ENCODE measurements around the gene MRPL14. TPM values are rescaled to one million over a fixed set of nuclear protein-coding genes. Genes with fewer than 3 reads are reported as not detected.

The MRPL14 gene
- total RNA-seq, 1 experiment from 2014 or later = 69.6 TPM

- CTCF ChIA-PET = no interaction called here
- TF ChIP-seq POLR2A (IDR thresholded peaks at IDR 0.05; ENCODE audit: borderline replicate concordance, extremely low read depth, insufficient read depth, insufficient read length) = no peak
- no peak for TF ChIP-seq EZH2 (IDR thresholded peaks at IDR 0.05)
- TF ChIP-seq JUND (IDR thresholded peaks at IDR 0.05) = no peak
- no peak for TF ChIP-seq ZNF274 (IDR thresholded peaks at IDR 0.05; ENCODE audit: low read depth, low read length)
- no peak for TF ChIP-seq POLR2AphosphoS5 (IDR thresholded peaks at IDR 0.05; ENCODE audit: low read depth, low read length)
- no peak for TF ChIP-seq FOSL1 (IDR thresholded peaks at IDR 0.05; ENCODE audit: low read depth)
- no peak for TF ChIP-seq CBX3 (IDR thresholded peaks at IDR 0.05; ENCODE audit: low read depth)
- TF ChIP-seq, protein P1, sequence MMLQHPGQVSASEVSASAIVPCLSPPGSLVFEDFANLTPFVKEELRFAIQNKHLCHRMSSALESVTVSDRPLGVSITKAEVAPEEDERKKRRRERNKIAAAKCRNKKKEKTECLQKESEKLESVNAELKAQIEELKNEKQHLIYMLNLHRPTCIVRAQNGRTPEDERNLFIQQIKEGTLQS (IDR thresholded peaks at IDR 0.05) = no peak
- TF ChIP-seq CEBPB (IDR thresholded peaks at IDR 0.05; ENCODE audit: low read depth) = no peak
- TF ChIP-seq, protein P2, sequence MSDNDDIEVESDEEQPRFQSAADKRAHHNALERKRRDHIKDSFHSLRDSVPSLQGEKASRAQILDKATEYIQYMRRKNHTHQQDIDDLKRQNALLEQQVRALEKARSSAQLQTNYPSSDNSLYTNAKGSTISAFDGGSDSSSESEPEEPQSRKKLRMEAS (IDR thresholded peaks at IDR 0.05) = no peak
- no peak for TF ChIP-seq SIN3A (IDR thresholded peaks at IDR 0.05; ENCODE audit: low read depth)
- intact Hi-C loops (cut with micrococcal nuclease) = no loop called here
These were observed 25.4 kb downstream of the MRPL14 start for GRCh38 chr6:44101832-44102231.

GRCh38 chr6:44100088-44100550 is 27.1 kb downstream of the MRPL14 start:
- H3K27ac ChIP-seq (ENCODE audit: low read depth, low read length) = no peak overlapping the region
- CTCF ChIA-PET = no interaction called here

More at GRCh38 chr6:44101832-44102231, 25.4 kb downstream of the MRPL14 start:
- ChIA-PET RAD21 (ENCODE audit: low non-redundant PET in 1 of 2, low total read pairs in 2 of 2, uncharacterized antibody in 2 of 2, unreplicated experiment in 2 of 2) (no interaction called here), POLR2A (no interaction called here)
- Histone ChIP-seq H3K4me2 (ENCODE audit: low read length) (no peak overlapping the region), H3K9me3 (ENCODE audit: control insufficient read depth in 1 of 2, insufficient read depth in 1 of 2, low read depth in 1 of 2, low read length in 2 of 2) (no peaks in the 10 kb centered on the region), H3K4me1 (ENCODE audit: control insufficient read depth in 1 of 2, insufficient read depth in 2 of 2, low read length in 2 of 2) (no peaks in the 10 kb centered on the region; a peak in 1 of 4 replicates), H3K27me3 (ENCODE audit: insufficient read depth, low read length) (no peaks in the 10 kb centered on the region), H3K9ac (ENCODE audit: low read length) (no peak overlapping the region), H3K9me2 (ENCODE audit: insufficient read depth) (no peaks in the 10 kb centered on the region), H3K79me2 (ENCODE audit: insufficient read depth, low read length) (peaks cover 21% of the 10 kb centered on the region; the same call in 1 of the 2 replicates), H3K36me3 (ENCODE audit: control insufficient read depth in 1 of 2, insufficient read depth in 2 of 2, low read length in 2 of 2) (peaks cover 8 to 17% of the 10 kb centered on the region in 2 experiments; a peak in 3 of 4 replicates), H4K20me1 (ENCODE audit: insufficient read depth) (0 out of 2 replicates have a peak, but pooled peaks cover 3% of the 10 kb centered on the region), H3K27ac (ENCODE audit: low read depth, low read length) (no peak overlapping the region), H2AFZ (ENCODE audit: low read depth, low read length, poor library complexity, severe bottlenecking) (no peak overlapping the region), H3K4me3 (replicated peaks in 1 of 2; ENCODE audit: low read depth in 1 of 2, low read length in 2 of 2) (no peak overlapping the region)
- BruUV-seq (replicated peaks) = no TSS peak
- DNase-seq (ENCODE audit: low read depth, low spot score) (no peak), ATAC-seq (no peak)

More at GRCh38 chr6:44100088-44100550, 27.1 kb downstream of the MRPL14 start:
- Histone ChIP-seq H2AFZ (ENCODE audit: low read depth, low read length, poor library complexity, severe bottlenecking) (no peak overlapping the region), H3K36me3 (ENCODE audit: control insufficient read depth in 1 of 2, insufficient read depth in 2 of 2, low read length in 2 of 2) (peaks cover 7 to 10% of the 10 kb centered on the region in 2 experiments; a peak in 3 of 4 replicates), H3K4me1 (ENCODE audit: control insufficient read depth in 1 of 2, insufficient read depth in 2 of 2, low read length in 2 of 2) (no peaks in the 10 kb centered on the region; a peak in 1 of 4 replicates), H3K27me3 (ENCODE audit: insufficient read depth, low read length) (no peaks in the 10 kb centered on the region), H3K4me2 (ENCODE audit: low read length) (no peak overlapping the region), H3K4me3 (replicated peaks in 1 of 2; ENCODE audit: low read depth in 1 of 2, low read length in 2 of 2) (no peak overlapping the region), H4K20me1 (ENCODE audit: insufficient read depth) (0 out of 2 replicates have a peak, but pooled peaks cover 3% of the 10 kb centered on the region), H3K9me3 (ENCODE audit: control insufficient read depth in 1 of 2, insufficient read depth in 1 of 2, low read depth in 1 of 2, low read length in 2 of 2) (no peaks in the 10 kb centered on the region), H3K79me2 (ENCODE audit: insufficient read depth, low read length) (peaks cover 8% of the 10 kb centered on the region; the same call in 1 of the 2 replicates), H3K9me2 (ENCODE audit: insufficient read depth) (no peaks in the 10 kb centered on the region), H3K9ac (ENCODE audit: low read length) (no peak overlapping the region)
- no peak for DNase-seq (ENCODE audit: low read depth, low spot score)
- intact Hi-C loops (cut with micrococcal nuclease) = no loop called here
- TF ChIP-seq FOSL1 (IDR thresholded peaks at IDR 0.05; ENCODE audit: low read depth) (no peak), RAD21 (IDR thresholded peaks at IDR 0.05; ENCODE audit: low read depth) (peak; percentile 40), POLR2AphosphoS5 (IDR thresholded peaks at IDR 0.05; ENCODE audit: low read depth, low read length) (no peak)
- TF ChIP-seq, protein P3, sequence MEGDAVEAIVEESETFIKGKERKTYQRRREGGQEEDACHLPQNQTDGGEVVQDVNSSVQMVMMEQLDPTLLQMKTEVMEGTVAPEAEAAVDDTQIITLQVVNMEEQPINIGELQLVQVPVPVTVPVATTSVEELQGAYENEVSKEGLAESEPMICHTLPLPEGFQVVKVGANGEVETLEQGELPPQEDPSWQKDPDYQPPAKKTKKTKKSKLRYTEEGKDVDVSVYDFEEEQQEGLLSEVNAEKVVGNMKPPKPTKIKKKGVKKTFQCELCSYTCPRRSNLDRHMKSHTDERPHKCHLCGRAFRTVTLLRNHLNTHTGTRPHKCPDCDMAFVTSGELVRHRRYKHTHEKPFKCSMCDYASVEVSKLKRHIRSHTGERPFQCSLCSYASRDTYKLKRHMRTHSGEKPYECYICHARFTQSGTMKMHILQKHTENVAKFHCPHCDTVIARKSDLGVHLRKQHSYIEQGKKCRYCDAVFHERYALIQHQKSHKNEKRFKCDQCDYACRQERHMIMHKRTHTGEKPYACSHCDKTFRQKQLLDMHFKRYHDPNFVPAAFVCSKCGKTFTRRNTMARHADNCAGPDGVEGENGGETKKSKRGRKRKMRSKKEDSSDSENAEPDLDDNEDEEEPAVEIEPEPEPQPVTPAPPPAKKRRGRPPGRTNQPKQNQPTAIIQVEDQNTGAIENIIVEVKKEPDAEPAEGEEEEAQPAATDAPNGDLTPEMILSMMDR (IDR thresholded peaks at IDR 0.05 in 2 of 3, conservative IDR thresholded peaks at IDR 0.05 in 1 of 3; ENCODE audit: borderline replicate concordance in 1 of 3, insufficient read depth in 1 of 3, low read depth in 2 of 3, low read length in 2 of 3) = peak; percentile 24 to 74 (median 63); a peak in 5 of 6 replicates
- peak; percentile 80 for ATAC-seq
- POLR2A ChIA-PET = interaction anchor here (0.8 kb wide), 1 partner anchor 147 kb away, joined by 3 read pairs; the partner anchor contains the start of gene HSP90AB1
- BruUV-seq (replicated peaks) = no TSS peak
- RAD21 ChIA-PET (ENCODE audit: low non-redundant PET in 1 of 2, low total read pairs in 2 of 2, uncharacterized antibody in 2 of 2, unreplicated experiment in 2 of 2) = no interaction called here

All from HCT116 (cell line).